ENCODE measurements around the gene TUBGCP2. TPM values are rescaled to one million over a fixed set of nuclear protein-coding genes. Genes with fewer than 3 reads are reported as not detected.

The TUBGCP2 gene
- total and polyA plus RNA-seq, 4 donors: 35.0 to 81.4 (median 58.1) TPM

DNA sequence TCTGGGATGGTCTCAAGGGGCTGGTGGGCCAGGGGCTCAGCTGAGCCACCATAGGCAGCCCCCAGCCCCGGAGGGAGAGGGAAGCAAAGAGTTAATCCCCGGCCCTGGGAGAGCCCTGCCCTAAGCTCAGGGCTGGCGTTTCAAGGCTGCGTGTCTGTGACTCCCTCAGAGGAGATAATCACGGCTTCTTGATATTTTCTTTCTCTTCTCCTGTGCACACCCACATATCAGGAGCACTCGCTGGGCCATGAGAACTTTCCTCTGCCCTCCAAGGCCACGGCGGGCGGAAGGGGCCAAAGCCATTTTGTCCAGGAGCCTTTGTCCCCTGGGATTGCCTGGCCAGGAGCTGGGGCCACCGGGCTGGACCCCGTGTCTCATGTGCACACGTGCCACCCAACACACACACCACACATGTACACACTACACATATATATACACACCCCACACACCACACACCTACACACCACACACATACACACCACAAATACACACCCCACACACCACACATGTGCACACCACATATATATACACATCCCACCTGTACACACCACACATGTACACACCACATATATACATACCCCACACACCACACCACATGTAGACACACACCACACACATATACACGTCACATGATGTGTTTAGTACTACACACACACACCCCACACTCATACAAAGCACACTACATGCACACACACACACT is 54.1 kb downstream of the TUBGCP2 start:
- peaks cover 27% of the 10 kb centered on the region for H3K4me1 ChIP-seq (ENCODE audit: control insufficient read depth, insufficient read depth, low read length)
- 55% methylated on average over 12 of the region's 13 CpGs for WGBS (ENCODE audit: insufficient coverage)
- DNase-seq (ENCODE audit: low read depth in 4 of 6, low spot score in 6 of 6): no peak
- no peaks in the 10 kb centered on the region for H3K9me3 ChIP-seq (ENCODE audit: control insufficient read depth, insufficient read depth, low read length)
- H3K4me3 ChIP-seq (ENCODE audit: low read depth, low read length): no peak overlapping the region
- no peak overlapping the region for H3K27ac ChIP-seq (ENCODE audit: low read depth, low read length)
- peaks cover 14% of the 10 kb centered on the region for H3K27me3 ChIP-seq (ENCODE audit: control insufficient read depth, insufficient read depth, low read length)
- H3K36me3 ChIP-seq (ENCODE audit: control insufficient read depth, insufficient read depth, low read length): no peaks in the 10 kb centered on the region

DNA sequence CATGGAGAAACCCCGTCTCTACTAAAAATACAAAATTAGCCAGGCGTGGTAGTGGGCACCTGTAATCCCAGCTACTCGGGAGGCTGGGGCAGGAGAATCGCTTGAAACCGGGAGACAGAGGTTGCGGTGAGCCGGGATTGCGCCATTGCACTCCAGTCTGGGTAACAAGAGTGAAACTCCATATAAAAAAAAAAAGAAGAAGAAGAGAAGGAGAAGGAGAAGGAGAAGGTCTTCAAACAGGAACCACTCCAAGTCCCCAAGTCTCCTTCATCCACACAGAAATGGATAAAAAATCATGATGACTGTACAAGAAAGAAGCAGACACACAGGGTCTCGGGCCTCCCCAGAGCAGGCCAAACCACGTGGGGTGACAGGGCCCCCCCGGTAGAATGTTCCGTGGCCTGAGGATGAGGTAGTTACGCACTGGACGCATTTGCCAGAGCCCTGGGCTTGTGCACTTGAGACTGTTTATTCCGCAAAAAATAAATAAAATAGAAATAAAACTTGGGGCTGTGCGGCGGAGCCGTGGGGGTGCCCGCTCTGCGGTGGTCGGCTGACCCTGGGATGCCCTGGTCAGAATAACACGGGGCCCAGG is 55.2 kb downstream of the TUBGCP2 start:
- Histone ChIP-seq H3K36me3 (ENCODE audit: control insufficient read depth, insufficient read depth, low read length) (no peaks in the 10 kb centered on the region), H3K27me3 (ENCODE audit: control insufficient read depth, insufficient read depth, low read length) (peaks cover 14% of the 10 kb centered on the region), H3K27ac (ENCODE audit: low read depth, low read length) (no peak overlapping the region), H3K4me3 (ENCODE audit: low read depth, low read length) (no peak overlapping the region), H3K4me1 (ENCODE audit: control insufficient read depth, insufficient read depth, low read length) (peaks cover 16% of the 10 kb centered on the region), H3K9me3 (ENCODE audit: control insufficient read depth, insufficient read depth, low read length) (no peaks in the 10 kb centered on the region)
- no peak for DNase-seq (ENCODE audit: low read depth in 4 of 6, low spot score in 6 of 6)
- 89% methylated on average over 17 of the region's 22 CpGs for WGBS (ENCODE audit: insufficient coverage)

DNA sequence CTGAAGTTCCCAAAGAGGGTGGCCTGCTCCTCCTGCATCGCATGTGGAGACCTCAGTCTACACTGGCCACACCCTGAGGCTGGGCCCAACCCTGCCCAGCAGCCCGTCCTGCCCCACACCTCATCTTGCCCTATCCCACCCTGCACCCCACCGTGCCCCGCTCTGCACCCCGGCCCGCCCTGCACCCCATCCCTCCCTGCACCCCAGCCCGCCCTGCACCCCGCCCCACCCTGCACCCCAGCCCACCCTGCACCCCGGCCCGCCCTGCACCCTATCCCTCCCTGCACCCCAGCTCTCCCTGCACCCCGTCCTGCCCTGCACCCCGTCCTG is 56.5 kb downstream of the TUBGCP2 start:
- Histone ChIP-seq H3K36me3 (ENCODE audit: control insufficient read depth, insufficient read depth, low read length) (no peaks in the 10 kb centered on the region), H3K4me1 (ENCODE audit: control insufficient read depth, insufficient read depth, low read length) (peaks cover 3% of the 10 kb centered on the region), H3K27ac (ENCODE audit: low read depth, low read length) (no peak overlapping the region), H3K9me3 (ENCODE audit: control insufficient read depth, insufficient read depth, low read length) (no peaks in the 10 kb centered on the region), H3K27me3 (ENCODE audit: control insufficient read depth, insufficient read depth, low read length) (peaks cover 5% of the 10 kb centered on the region), H3K4me3 (ENCODE audit: low read depth, low read length) (no peak overlapping the region)
- no peak for DNase-seq (ENCODE audit: low read depth in 4 of 6, low spot score in 6 of 6)
- 78% methylated on average over 4 of the region's 12 CpGs for WGBS (ENCODE audit: insufficient coverage)

DNA sequence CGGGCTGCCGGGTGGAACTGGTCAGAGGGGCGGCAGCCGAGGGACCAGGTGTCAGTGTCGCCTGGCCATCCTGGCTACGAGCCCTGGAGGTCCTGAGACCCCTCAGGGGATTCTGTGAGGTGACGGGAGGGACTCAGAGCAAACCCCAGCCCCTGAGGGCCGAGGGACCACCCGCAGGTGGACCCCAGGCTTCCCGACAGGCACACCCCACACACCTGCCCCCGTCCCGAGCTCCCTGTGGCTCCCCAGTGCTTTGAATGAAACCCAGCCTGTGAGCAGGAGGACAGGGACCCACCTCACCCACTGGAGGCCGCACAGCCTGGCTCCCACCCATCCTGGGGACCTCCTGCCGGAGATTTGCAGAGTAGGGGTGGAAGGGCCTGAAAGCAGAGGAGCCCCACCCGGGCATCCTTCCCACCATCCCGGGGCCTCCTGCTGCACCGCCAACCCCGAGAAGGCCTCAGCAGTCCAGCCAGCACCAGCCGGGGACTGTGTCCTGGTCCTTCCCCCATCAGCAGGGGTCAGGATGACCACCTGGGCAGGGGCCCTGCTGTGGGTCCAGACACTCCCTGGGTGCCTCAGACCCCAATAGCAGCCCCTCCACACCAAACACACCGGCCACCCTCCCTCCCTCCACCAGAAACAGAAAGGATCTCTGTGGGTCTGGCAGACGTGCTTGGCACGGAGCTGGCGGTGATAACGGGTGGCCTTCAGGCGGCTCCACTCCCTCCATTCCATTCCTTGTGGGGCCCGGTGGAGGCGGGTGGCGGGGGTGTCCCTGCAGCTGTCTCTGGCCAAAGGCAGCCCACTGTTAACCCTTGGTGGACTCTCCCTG is 57.1 kb downstream of the TUBGCP2 start:
- peaks cover 5% of the 10 kb centered on the region for H3K27me3 ChIP-seq (ENCODE audit: control insufficient read depth, insufficient read depth, low read length)
- H3K9me3 ChIP-seq (ENCODE audit: control insufficient read depth, insufficient read depth, low read length): no peaks in the 10 kb centered on the region
- no peak overlapping the region for H3K27ac ChIP-seq (ENCODE audit: low read depth, low read length)
- no peaks in the 10 kb centered on the region for H3K36me3 ChIP-seq (ENCODE audit: control insufficient read depth, insufficient read depth, low read length)
- peaks cover 3% of the 10 kb centered on the region for H3K4me1 ChIP-seq (ENCODE audit: control insufficient read depth, insufficient read depth, low read length)
- H3K4me3 ChIP-seq (ENCODE audit: low read depth, low read length): no peak overlapping the region
- 62% methylated on average over 25 of the region's 28 CpGs for WGBS (ENCODE audit: insufficient coverage)
- DNase-seq (ENCODE audit: low read depth in 4 of 6, low spot score in 6 of 6): no peak

DNA sequence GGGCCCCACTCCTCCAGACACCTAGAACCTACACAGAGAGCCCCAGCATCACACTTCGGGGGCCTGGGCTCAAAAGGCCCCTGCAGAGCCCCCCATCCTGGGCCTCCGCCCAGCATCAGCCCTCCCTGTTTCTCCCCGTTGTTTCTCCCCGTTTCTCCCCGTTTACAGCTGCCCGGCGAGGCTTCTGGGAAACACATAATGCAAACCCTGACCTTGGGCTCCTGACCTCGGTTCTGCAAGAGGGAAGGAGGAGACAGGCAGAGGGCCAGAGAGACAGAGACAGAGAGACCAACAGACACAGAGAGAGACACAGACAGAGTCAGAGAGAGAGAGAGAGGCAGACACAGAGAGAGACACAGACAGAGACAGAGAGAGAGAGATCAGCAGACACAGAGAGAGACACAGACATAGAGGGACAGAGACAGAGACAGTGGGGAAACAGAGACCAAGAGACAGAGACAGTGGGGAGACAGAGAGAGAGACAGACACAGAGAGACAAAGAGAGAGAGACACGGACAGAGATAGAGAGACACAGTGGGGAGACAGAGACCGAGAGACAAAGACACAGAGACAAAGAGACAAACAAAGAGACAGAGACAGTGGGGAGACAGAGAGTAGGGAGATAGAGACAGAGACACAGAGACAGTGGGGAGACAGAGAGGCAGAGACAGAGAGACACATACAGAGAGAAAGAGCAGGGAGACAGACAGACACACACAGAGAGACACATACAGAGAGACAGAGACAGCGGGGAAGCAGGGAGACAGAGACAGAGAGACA is 58.5 kb downstream of the TUBGCP2 start:
- DNase-seq (ENCODE audit: low read depth in 4 of 6, low spot score in 6 of 6): no peak
- WGBS (ENCODE audit: insufficient coverage): 56% methylated on average over 6 of the region's 11 CpGs
- Histone ChIP-seq H3K27ac (ENCODE audit: low read depth, low read length) (no peak overlapping the region), H3K4me3 (ENCODE audit: low read depth, low read length) (no peak overlapping the region), H3K4me1 (ENCODE audit: control insufficient read depth, insufficient read depth, low read length) (peaks cover 3% of the 10 kb centered on the region), H3K9me3 (ENCODE audit: control insufficient read depth, insufficient read depth, low read length) (no peaks in the 10 kb centered on the region), H3K36me3 (ENCODE audit: control insufficient read depth, insufficient read depth, low read length) (no peaks in the 10 kb centered on the region), H3K27me3 (ENCODE audit: control insufficient read depth, insufficient read depth, low read length) (peaks cover 9% of the 10 kb centered on the region)

DNA sequence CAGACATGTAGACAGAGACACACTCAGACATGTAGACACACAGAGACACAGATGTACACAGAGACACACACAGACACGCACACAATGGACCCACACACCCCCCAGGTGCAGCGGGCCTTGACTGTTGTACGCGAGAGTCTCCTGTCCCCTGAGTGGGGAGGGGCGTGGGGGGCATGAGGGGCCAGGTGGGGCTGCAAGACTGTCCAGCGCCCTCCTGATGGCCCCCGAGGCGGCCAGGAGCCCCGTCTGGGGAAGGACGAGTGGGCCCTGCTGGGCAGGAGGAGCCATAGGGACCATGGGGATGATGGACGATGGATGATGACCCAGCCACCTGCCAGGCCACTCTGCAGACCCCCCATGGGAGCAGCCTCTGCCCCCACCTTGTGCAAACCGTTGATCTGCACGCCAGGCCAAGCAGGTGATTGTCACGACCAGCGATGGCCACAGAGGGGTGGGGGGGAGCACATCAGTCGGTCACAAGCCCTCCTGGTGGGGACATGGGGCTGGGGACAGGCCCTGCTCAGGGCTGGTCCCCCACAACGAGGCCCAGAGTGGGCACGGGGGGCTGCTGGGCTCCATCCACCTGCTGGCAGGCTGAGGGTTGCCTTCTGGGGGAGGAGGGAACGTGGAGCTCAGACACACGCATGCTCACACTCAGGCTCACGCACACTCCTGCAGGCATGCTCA is 59.4 kb downstream of the TUBGCP2 start:
- Histone ChIP-seq H3K9me3 (ENCODE audit: control insufficient read depth, insufficient read depth, low read length) (no peaks in the 10 kb centered on the region), H3K27ac (ENCODE audit: low read depth, low read length) (no peak overlapping the region), H3K36me3 (ENCODE audit: control insufficient read depth, insufficient read depth, low read length) (no peaks in the 10 kb centered on the region), H3K4me3 (ENCODE audit: low read depth, low read length) (no peak overlapping the region), H3K27me3 (ENCODE audit: control insufficient read depth, insufficient read depth, low read length) (peaks cover 10% of the 10 kb centered on the region), H3K4me1 (ENCODE audit: control insufficient read depth, insufficient read depth, low read length) (peaks cover 3% of the 10 kb centered on the region)
- DNase-seq (ENCODE audit: low read depth in 4 of 6, low spot score in 6 of 6): no peak
- WGBS (ENCODE audit: insufficient coverage): 56% methylated on average over 17 of the region's 21 CpGs

DNA sequence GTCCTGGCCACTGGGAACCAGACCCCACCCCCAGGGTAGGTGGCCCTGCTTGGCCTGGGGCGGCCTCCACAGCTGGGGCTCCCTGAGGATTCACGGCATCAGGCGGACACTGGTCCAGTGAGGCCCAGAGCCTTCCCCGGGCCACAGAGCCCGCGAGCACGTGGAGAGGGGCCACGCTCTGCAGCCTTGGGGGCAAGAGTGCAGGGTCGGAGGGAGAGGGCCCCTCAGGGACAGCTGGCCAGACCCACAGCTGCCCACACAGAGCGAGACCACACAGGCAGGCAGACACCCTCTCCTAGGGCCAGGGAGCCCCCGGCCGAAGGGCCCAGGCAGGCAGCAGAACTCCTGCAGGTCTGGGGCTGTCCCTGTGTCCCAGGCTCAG is 60.3 kb downstream of the TUBGCP2 start:
- Histone ChIP-seq H3K36me3 (ENCODE audit: control insufficient read depth, insufficient read depth, low read length) (no peaks in the 10 kb centered on the region), H3K4me3 (ENCODE audit: low read depth, low read length) (no peak overlapping the region), H3K4me1 (ENCODE audit: control insufficient read depth, insufficient read depth, low read length) (peaks cover 3% of the 10 kb centered on the region), H3K27ac (ENCODE audit: low read depth, low read length) (no peak overlapping the region), H3K9me3 (ENCODE audit: control insufficient read depth, insufficient read depth, low read length) (no peaks in the 10 kb centered on the region), H3K27me3 (ENCODE audit: control insufficient read depth, insufficient read depth, low read length) (peaks cover 10% of the 10 kb centered on the region)
- DNase-seq (ENCODE audit: low read depth in 4 of 6, low spot score in 6 of 6): no peak
- WGBS (ENCODE audit: insufficient coverage): 86% methylated on average over 12 of the region's 12 CpGs

DNA sequence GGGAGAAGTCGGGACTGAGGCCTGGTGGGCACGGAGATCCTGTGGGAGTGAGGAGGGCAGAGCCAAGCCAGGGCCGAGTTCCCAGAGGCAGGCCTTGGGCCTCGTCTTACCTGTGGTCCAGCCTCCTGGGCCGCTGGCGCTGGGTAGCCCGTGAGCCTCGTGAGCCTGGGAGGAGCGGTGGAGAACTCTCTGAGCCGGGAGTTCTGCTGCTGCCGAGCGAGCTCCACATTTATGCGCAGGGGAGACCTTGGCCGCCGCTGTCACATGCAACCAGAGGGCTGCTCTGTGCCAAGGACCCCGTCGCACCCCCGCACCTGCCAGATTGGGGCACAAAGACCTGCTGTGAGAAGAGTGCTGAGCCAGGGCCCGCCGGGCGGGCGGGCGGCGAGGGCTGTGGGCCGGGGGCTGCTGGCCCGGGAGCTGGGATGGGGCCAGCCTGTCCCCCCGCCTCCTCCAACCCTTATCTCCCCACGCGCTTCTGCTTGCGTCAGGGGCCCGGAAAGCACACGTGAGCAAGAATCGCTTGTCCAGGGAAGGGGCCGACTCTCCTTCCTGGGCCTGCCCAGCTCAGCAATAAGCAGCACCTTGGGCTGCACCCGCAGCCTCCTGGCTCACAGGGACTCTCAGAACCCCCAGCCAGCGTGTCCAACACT is 60.9 kb downstream of the TUBGCP2 start:
- Histone ChIP-seq H3K4me3 (ENCODE audit: low read depth, low read length) (no peak overlapping the region), H3K9me3 (ENCODE audit: control insufficient read depth, insufficient read depth, low read length) (no peaks in the 10 kb centered on the region), H3K27ac (ENCODE audit: low read depth, low read length) (no peak overlapping the region), H3K27me3 (ENCODE audit: control insufficient read depth, insufficient read depth, low read length) (peaks cover 10% of the 10 kb centered on the region), H3K4me1 (ENCODE audit: control insufficient read depth, insufficient read depth, low read length) (peaks cover 3% of the 10 kb centered on the region), H3K36me3 (ENCODE audit: control insufficient read depth, insufficient read depth, low read length) (no peaks in the 10 kb centered on the region)
- no peak for DNase-seq (ENCODE audit: low read depth in 4 of 6, low spot score in 6 of 6)
- 64% methylated on average over 36 of the region's 36 CpGs for WGBS (ENCODE audit: insufficient coverage)

DNA sequence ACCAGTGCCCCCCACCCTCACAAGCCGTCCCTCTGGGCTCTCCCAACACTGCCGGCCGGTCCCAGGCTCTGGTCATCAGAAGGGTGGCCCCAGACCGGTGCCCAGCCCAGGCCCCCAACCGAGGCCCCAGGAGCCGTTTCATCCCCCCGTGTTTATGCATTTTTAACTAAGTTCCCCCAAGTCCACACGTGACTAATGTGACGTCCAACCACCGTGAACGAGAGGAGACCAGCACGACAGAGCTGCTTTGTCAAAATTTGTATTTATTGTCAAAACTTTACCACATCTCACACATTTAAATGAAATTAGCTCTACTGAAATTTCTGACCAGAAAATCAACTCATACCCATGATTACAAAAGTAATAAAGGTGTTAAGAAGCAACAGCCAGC is 62.4 kb downstream of the TUBGCP2 start:
- Histone ChIP-seq H3K9me3 (ENCODE audit: control insufficient read depth, insufficient read depth, low read length) (no peaks in the 10 kb centered on the region), H3K4me3 (ENCODE audit: low read depth, low read length) (no peak overlapping the region), H3K27me3 (ENCODE audit: control insufficient read depth, insufficient read depth, low read length) (peaks cover 20% of the 10 kb centered on the region), H3K36me3 (ENCODE audit: control insufficient read depth, insufficient read depth, low read length) (no peaks in the 10 kb centered on the region), H3K4me1 (ENCODE audit: control insufficient read depth, insufficient read depth, low read length) (peaks cover 3% of the 10 kb centered on the region), H3K27ac (ENCODE audit: low read depth, low read length) (no peak overlapping the region)
- 77% methylated on average over 7 of the region's 12 CpGs for WGBS (ENCODE audit: insufficient coverage)
- no peak for DNase-seq (ENCODE audit: low read depth in 4 of 6, low spot score in 6 of 6)
